ENCODE measurements around the gene CASP8AP2.
"Not testable (repeated sequence)": the region's sequence is repeated elsewhere in the genome, so short reads cannot be mapped to it uniquely, and the experiment has no call there.

The CASP8AP2 gene

DNA sequence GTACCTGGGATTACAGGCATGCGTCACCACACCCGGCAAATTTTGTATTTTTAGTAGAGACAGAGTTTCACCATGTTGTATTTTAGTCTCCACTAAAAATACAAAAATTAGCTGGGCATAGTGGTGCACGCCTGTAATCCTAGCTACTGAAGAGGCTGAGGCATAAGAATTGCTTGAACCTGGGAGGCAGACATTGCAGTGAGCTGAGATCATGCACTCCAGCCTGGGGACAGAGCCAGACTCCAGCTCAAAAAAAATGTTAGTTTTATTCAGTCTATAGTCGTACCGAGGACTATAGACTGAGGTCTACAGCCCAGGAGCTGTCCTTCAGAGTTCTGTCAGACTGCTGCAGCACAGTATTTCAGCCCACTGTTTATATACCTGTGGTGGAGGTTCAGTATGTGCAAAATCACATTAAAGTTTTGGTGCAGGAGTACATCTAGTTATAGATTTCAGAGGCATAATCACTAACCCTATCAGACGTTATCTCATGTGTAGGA lies 3.6 kb upstream of the CASP8AP2 start:
- no peak for DNase-seq

DNA sequence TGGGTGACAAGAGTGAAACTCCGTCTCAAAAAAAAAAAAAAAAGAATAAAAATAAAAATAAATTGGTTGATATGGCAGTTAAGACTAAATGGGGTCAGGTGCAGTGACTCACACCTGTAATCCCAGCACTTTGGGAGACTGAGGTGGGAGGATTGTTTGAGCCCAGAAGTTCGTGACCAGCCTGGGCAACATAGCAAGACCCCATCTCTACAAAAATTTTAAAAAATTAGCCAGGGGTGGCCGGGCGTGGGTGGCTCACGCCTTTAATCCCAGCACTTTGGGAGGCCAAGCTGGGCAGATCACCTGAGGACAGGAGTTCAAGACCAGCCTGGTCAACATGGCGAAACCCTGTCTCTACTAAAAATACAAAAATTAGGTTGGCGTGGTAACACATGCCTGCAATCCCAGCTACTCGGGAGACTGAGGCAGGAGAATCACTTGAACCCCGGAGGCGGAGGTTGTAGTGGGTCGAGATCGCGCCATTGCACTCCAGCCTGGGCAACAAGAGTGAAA lies 1.1 kb upstream of the CASP8AP2 start:
- not testable (repeated sequence) for DNase-seq

DNA sequence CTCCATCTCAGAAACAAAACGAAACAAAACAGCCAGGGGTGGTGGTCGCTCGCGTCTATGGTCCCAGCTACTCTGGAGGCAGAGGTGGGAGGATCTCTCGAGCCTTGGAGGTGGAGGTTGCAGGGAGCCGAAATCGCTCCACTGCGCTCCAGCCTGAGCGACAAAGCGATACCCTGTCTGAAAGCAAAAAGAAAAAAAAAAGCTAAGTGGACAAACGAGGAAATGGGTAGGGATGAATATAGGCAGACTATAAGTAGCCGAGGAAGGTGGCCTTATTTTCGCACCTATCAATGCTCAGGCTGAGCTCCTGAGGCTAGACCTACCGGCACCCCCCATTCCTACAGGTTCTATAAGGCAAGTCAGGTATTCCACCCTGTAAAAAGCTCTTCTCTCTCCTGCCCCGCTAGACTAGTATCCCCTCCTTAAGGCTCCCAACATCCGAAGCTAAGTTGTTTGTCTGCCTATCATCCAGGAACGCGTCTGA lies 650 bp upstream of the CASP8AP2 start:
- DNase-seq, result no peak

DNA sequence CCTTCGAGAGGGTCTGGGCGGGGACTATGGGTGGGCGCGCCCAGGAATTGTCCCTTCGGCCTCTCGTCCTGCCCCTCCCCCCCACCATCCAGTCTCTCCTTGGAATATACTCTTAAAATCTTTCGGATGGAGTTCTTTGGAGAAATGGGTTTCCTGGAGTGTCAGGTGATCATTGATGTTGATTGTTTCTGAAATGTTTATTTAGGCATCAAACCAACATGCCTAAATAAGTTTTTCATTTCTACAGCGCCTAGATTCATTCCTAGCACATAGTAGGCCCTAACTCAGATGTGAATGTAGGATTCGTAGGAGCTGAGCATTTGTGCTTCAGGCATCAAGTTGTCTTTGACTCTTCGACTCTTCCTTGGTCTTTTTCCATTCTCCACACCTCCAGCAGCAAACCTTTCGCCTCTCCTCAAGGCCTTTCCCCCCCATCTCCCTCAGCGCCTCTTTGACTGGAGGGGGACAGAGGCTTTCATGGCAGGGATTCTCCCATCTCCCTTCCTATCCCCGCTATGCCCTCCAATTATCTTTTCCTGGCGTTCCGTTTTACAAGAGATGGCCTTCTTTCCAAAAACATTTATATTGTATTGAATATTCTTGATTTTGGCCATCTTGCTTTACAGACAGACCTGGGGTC lies 610 bp downstream of the CASP8AP2 start:
- DNase-seq, result no peak

DNA sequence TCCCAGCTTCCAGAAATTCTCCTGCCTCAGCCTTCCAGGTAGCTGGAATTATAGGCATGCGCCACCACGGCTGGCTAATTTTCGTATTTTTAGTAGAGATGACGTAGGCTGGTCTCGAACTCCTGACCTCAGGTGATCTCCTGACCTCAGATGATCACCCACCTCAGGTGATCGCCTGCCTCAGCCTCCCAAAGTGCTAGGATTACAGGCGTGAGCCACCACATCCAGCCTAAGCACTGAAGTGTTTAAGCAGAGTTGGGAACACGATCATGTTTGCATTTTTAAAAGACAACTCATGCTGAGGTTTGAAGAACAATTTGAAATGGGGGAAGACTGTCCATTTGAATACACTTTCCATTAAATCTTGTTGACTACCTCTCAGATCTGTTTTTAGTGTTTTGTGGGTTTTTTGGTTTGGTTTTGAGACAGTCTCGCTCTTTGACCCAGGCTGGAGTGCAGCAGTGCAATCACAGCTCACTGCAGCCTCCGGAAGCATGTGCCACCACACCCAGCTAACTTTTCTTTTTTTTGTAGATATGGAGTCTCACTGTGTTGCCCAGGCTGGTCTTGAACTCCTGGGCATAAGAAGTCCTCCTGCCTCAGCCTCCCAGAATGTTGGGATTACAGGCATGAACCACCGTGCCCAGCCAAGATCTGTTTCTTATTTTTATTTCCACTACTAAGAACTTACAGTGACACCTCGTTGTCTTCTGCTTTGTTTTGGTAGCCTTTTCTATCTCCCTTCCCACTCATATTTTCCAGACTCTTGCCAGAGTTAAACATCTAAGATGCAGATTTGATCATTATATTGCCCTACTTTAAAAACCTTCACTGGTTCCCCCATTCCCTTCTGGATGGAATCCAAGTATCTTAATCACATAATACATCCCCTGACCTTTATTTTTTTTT lies 5.5 kb downstream of the CASP8AP2 start:
- DNase-seq, result no peak

DNA sequence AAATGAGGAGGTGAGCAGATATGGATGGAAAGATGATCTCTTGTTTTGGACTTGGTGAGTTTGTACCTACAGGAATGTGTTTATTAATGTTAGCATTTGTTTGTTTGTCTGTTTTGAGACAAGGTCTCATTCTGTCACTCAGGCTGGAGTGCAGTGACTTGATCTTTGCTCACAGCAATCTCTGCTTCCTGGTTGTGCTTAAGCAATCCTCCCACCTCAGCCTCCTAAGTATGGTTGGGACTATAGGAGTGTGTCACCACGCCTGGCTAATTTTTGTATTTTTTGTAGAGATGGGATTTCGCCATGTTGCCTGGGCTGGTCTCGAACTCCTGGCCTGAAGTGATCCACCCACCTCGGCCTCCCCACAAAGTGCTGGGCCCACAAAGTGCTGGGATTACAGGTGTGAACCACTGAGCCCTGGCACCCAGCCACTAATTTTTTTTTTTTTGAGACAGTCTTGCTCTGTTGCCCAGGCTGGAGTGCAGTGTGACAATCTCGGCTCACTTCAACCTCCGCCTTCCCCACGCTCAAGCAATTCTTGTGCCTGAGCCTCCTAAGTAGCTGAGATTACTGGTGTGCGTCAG lies 7.1 kb downstream of the CASP8AP2 start:
- DNase-seq, result no peak

DNA sequence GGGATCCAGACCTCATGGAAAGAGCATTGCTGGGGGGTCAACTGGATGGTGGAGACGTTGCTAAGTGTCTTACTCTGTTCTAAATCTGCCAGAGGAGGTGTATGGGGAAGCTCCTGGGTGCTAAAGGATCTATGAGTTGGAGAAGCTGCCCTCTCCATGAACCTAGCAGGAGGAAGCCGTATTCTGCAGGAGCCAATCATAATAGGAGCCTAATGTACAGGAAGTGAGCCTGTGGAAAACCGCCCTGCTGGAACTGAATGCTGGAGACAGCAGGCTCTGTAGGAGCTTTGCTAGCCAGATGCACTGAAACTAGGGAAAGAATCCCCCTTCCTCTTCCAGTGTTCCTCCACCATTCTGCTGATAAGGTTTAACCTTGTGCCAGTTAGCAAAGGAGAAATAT lies 10.9 kb downstream of the CASP8AP2 start:
- no peak for DNase-seq

DNA sequence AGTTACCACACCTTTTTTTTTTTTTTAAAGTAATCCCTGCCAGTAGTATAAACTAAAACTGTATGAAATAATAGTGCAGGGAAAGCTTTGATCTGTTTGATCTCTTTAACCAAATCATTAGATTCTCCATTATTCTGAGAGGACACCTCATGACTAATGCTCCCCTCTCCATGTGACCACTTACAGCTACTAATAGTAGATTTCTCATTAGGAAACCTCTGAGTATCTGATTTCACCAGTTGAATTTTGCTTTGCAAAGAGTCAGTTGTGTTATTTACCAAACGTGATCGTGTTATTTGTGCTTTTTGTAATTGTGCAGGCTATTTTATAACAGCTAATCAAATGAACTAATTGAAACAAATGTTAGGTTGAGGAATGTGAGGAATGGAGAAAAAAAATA lies 12.5 kb downstream of the CASP8AP2 start:
- no peak for DNase-seq

DNA sequence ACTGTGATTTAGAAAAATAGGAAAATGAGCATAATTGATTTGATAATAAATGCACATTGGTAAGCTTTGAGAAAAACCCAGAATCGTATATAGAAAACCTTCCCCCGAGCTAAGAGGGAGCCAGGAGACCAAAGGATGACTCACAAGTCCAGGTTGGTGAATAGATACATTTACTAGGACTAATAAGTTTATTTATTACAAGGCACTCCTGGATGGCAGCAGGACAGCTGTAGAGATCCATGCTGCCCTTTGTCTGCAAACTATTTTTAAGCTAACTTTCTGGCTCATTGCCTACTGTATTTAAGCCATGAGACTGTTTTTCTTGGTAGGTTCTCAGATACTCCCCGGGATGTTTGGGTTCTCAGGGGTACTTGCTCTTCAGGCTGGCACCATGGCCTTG lies 13.4 kb downstream of the CASP8AP2 start:
- no peak for DNase-seq

DNA sequence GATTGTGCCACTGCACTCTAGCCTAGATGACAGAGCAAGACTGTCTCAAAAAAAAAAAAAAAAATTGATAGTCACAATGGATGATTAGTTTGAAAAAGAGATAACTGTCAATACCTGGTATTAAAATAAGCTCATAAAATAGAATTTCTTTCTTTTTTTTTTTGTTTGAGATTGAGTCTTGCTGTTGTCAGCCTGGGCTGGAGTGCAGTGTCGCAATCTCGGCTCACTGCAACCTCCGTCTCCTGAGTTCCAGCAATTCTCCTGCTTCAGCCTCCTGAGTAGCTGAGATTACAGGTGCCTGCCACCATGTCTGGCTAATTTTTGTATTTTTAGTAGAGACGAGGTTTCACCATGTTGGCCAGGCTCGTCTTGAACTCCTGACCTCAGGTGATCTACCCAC lies 17.8 kb downstream of the CASP8AP2 start:
- DNase-seq, result not testable (repeated sequence)

DNA sequence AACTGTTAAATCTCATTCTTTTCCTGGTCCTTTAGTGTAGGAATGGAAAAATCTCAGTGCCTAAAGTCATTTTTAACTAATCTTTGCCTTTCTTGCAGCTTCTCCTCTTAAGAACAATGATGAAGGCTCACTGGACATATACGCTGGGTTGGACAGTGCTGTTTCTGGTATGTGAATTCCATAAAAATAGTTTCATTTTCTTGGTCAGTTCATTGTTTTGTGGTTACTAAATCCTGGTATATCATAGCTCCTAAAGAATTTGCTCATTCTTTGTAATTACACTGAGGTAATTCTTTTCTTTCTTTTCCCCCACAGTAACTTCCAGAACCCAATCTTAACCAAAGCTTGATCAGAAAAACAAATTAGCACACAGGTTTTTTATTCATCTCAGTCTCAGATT lies 23.4 kb downstream of the CASP8AP2 start:
- DNase-seq, result no peak

DNA sequence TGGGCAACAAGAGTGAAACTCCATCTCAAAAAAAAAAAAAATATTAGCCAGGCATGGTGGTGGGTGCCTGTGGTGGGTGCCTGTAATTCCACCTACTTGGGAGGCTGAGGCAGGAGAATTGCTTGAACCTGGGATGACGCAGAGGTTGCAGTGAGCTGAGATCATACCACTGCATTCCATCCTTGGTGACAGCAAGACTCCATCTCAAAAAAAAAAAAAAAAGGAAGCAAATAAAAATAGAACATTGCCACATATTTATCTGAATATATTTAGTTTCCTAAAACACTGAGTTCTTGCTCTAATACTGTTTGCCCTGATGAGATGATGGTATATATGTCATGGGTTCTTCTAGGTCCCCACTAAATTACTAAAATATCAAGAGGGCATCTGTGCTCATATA lies 28.4 kb downstream of the CASP8AP2 start:
- no peak for DNase-seq

DNA sequence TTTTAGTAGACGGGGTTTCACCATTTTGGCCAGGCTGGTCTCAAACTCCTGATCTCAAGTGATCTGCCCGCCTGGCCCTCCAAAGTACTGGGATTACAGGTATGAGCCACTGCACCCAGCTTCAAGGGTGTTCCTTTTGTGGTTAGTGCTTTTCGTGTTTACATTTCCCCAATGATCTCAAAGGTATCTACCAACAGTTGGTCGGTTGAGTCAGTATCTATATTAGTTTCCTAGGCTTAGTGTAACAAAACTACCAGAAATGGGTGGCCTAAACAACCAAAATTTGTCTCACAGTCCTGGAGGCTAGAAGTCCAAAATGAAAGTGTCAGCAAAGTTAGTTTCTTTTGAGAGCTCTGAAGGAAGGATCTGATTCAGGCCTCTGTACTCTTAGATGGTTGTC lies 30.1 kb downstream of the CASP8AP2 start:
- DNase-seq, result no peak

DNA sequence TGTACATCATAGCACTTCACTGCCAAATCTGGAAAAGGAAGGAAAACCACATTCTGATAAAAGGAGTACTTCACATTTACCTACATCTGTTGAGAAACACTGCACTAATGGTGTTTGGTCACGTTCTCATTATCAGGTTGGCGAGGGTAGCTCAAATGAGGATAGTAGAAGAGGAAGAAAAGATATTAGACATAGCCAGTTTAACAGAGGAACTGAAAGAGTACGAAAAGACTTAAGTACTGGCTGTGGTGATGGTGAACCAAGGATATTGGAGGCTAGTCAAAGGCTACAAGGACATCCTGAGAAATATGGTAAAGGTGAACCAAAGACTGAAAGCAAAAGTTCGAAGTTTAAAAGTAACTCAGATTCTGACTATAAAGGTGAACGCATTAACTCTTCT lies 32.6 kb downstream of the CASP8AP2 start:
- no peak for DNase-seq

DNA sequence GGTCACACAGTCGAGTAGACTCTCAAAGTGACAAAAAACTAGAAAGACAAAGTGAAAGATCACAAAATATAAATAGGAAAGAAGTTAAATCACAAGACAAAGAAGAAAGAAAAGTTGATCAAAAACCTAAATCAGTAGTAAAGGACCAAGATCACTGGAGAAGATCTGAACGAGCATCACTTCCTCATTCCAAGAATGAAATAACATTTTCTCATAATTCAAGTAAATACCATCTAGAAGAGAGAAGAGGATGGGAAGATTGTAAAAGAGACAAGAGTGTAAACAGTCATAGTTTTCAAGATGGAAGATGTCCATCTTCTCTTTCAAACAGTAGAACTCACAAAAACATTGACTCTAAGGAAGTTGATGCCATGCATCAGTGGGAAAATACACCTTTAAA lies 33.0 kb downstream of the CASP8AP2 start:
- no peak for DNase-seq

DNA sequence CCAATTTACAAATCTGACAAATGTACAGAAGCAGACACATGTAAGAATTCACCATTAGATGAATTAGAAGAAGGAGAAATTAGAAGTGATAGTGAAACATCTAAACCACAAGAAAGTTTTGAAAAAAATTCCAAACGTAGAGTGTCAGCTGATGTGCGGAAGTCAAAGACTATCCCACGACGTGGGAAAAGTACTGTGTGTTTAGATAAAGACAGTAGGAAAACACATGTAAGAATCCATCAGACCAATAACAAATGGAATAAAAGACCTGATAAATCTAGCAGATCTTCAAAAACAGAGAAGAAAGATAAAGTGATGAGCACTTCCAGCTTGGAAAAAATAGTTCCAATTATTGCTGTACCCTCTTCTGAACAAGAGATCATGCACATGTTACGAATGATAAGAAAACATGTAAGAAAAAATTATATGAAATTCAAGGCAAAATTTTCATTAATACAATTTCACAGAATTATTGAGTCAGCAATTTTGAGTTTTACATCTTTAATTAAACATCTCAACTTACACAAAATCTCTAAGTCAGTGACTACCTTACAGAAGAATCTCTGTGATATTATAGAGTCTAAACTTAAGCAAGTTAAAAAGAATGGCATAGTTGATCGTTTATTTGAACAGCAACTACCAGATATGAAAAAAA lies 36.5 kb downstream of the CASP8AP2 start:
- no peak for DNase-seq

DNA sequence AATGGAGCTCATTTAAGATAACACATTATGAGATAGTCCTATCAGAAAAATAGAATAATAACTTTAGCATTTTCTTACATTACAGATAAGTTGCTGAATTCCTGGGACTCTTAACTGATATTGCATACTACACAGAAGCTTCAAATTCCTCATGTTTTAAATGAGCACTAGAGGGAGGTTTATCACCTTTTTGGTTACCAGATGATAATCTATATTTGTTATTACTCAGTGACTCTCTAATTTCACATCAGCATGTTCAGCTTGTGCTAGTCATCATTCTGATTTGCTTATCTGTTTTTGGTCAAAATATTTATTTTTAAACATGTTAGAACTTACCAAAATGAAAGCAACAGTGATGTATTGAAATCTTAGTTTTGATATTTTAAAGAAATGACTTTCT lies 44.0 kb downstream of the CASP8AP2 start:
- no peak for DNase-seq

DNA sequence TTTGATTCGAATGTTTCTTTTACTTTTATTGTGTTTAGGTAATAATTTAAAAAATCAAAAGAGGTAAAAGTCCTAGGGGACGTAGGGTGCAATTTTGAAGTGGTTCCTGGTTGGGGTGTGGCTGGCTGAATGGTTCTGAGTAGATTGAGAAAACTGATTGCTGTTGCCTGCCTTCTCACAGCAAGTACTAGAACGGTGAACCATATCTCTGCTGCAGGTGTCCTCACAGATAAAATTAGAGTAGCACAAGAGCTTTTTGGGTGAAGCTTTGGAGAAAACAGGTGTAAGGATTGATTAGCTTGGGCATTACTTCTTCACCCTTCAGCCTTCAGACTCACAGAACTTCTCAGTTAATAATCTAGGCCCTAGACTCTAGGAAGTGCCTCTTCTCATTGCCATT lies 44.8 kb downstream of the CASP8AP2 start:
- no peak for DNase-seq

DNA sequence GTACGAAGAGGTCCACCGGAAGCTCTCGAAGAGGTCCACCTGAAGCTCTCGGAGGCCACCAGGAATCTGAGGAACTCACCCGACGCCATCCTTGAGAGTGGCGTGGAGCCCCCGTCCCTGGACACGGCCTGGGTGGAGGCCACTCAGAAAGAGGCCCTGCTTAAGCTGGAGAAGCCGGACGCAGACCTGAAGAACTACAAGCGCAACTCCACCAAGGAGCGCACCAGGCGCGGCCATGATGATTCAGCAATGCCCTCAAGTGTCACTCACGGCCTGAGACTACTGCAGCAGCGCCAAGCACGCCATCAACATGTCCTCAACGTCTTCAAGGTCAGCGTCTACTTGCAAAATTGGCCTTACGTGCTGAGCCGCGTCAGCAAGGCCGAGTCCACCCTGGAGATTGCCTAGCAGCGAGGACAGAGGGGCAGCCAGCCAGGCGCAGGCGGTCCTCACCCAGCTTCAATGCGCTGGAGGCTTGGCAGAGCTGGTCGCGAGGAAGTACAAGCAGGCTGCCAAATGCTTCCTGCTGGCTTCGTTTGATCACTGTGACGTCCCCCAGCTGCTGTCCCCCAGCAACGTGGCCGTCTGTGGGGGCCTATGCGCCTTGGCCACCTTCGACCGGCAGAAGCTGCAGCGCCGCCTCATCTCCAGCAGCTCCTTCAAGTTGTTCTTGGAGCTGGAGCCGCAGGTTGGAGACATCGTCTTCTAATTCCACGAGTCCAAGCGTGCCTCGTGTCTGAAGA lies 56.9 kb downstream of the CASP8AP2 start:
- DNase-seq, result no peak

DNA sequence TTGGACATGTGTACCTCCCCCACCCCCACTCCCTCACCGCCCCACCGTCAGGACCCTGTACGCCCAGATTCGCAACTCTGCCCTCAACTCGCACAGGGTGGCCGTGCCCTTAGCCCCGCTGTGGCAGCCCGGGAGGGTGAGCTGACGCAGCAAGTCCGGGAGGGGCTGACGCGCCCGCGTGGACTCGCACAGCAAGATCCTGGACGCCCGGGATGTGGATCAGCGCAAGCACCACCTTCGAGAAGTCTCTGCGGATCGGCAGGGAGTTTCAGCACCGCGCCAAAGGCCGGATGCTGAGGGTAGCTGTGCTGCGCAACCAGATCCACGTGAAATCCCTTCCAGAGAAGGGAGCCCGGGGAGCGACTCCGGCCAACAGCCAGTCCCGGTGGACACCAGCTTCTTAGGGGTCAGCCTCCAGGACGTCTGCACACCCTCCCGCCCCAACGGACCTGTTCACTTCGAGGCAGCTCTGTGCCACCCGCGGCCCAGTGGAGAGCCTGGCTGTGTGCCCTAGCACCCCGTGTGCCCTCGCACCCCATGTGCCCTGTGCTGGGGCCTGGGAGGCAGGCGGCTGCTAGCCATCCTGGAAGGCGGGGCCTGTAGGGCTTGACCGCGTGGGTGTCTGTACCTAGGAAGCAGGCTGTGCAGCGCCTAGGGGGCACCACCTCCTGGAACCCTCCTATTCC lies 57.9 kb downstream of the CASP8AP2 start:
- DNase-seq, result no peak

DNA sequence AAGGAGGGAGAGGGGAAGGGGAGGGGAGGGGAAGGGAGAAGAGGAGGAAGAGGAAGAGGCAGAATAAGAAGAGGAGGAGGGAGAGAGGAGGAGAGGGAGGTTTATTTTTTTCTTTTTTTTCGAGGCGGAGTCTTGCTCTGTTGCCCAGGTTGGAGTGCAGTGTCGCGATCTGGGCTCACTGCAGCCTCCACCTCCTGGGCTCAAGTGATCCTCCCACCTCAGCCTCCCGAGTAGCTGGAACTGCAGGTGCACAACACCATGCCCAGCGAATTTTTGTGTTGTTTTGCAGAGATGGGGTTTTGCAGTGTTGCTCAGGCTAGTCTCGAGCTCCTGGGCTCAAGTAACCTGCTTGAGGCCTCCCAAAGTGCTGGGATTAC lies 58.4 kb downstream of the CASP8AP2 start:
- no peak for DNase-seq

DNA sequence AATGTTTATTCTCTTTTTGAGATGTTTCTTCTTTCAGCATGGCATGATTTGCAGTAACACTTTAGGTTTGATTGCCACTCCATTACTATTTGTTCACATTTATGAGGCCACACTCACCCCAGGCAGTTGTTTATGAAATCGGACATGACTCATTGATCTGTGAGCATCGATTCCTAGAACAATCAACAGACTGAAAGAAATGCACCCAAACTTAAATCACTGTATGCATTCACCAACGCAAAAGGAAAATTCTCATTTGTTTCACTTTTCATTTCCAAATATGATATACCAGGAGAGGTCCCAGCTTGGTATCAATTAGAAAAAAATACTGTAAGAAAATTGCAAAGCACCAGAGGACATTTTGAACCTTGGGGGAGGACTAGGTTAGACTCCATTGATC lies 59.2 kb downstream of the CASP8AP2 start:
- no peak for DNase-seq

All from T-helper 9 cell (primary cell).